Kidney (tissue), 14 donors: ENCODE data around the gene MAGI1. TPM values are rescaled to one million over a fixed set of nuclear protein-coding genes. Genes with fewer than 3 reads are reported as not detected.
"Not testable (repeated sequence)": the region's sequence is repeated elsewhere in the genome, so short reads cannot be mapped to it uniquely, and the experiment has no call there.

Source experiments
- DNase-seq, 5 donors: peaks; one replicate each; pipeline ENCODE4 v3.0.0-alpha.2; 2013 to 2020
- FAIRE-seq: peaks from 2 replicates; lab custom pipeline; 2012; peaks lifted over from hg19 to GRCh38; lab: Jason Lieb, UNC
- H3K27ac ChIP-seq, 2 donors: one replicate each; pipeline ENCODE4 v1.7.0; 2013; ENCODE audit warnings: low read depth in 2 of 2, low read length in 2 of 2, inconsistent platforms in 1 of 2
- H3K27me3 ChIP-seq: one replicate; pipeline ENCODE4 v1.7.1; 2013; ENCODE audit warnings: low read length, inconsistent platforms; ENCODE audit not compliant: control insufficient read depth, insufficient read depth
- H3K36me3 ChIP-seq, 3 donors: one replicate each; pipeline versions ENCODE4 v1.7.0 to v1.7.1; 2013; ENCODE audit warnings: low read length in 3 of 3, control low read depth in 1 of 3, inconsistent platforms in 1 of 3; ENCODE audit not compliant: insufficient read depth in 3 of 3, control insufficient read depth in 2 of 3
- H3K4me1 ChIP-seq, 3 donors: one replicate each; pipeline versions ENCODE4 v1.7.0 to v1.7.1; 2013; ENCODE audit warnings: low read length in 3 of 3, inconsistent platforms in 1 of 3, low read depth in 1 of 3; ENCODE audit not compliant: control insufficient read depth in 2 of 3, insufficient read depth in 2 of 3
- H3K4me3 ChIP-seq, 3 donors: one replicate each; pipeline versions ENCODE4 v1.7.0 to v1.8.1; 2013; ENCODE audit warnings: low read length in 3 of 3, control low read depth in 1 of 3, inconsistent platforms in 1 of 3
- H3K9ac ChIP-seq, 3 donors: one replicate each; pipeline versions ENCODE4 v1.7.0 to v1.7.1; 2013; ENCODE audit warnings: low read length in 3 of 3, control low read depth in 1 of 3, inconsistent platforms in 1 of 3
- H3K9me3 ChIP-seq, 3 donors: one replicate each; pipeline versions ENCODE4 v1.7.0 to v1.7.1; 2013; ENCODE audit warnings: low read length in 3 of 3, control low read depth in 1 of 3, inconsistent platforms in 1 of 3; ENCODE audit not compliant: control insufficient read depth in 2 of 3, insufficient read depth in 1 of 3
- CTCF ChIP-seq: IDR thresholded peaks from 3 replicates; pipeline ENCODE4 v1.5.1; 2012; ENCODE audit warnings: mild to moderate bottlenecking, moderate library complexity, borderline replicate concordance; ENCODE audit not compliant: insufficient read depth; ENCODE audit errors: extremely low read depth
- intact Hi-C: fragments of 100-400 bp; cut with DNase I; formaldehyde crosslinking; loops from one replicate; pipeline ENCODE4 v1.11.1; 2022
- polyA plus RNA-seq: library from polyadenylated mRNA; stranded (reverse); fragments of 350-450 nt; fragmentation: Illumina TruSeq; extraction: RNeasy Lipid Tissue Mini Kit (QIAGEN cat#74804); gene quantifications from one replicate; pipeline ENCODE4 v1.2.3, GENCODE V29; 2014; ENCODE audit warnings: low read depth, low replicate concordance; ENCODE audit not compliant: insufficient read depth
- total RNA-seq: library from RNA; stranded (reverse); fragmentation: NEBNext Ultra II Directional; extraction: Animal tissue kit (Norgen Biotek cat#: 25700); gene quantifications from one replicate; pipeline ENCODE4 v1.2.1, GENCODE V29; 2021
- donor health status: control.
- donor health status: control.
- donor health status: control.
- donor health status: control.
- donor health status: control.
- donor health status: DM: yes; HTN: yes; CAD: no.
- donor health status: Normal renal cell carcinoma (clear cell type).

The MAGI1 gene
- total and polyA plus RNA-seq, 2 donors from 2014 or later = 8.2 to 42.8 TPM

- H3K27me3 ChIP-seq = no peaks in the 10 kb centered on the region
- H3K36me3 ChIP-seq = no peaks in the 10 kb centered on the region
- intact Hi-C loops = no loop called here
- H3K9ac ChIP-seq = no peak overlapping the region
- TF ChIP-seq CTCF = no peak
- H3K27ac ChIP-seq = no peak overlapping the region
- no peak overlapping the region for H3K4me3 ChIP-seq
- no peak for FAIRE-seq
- H3K4me1 ChIP-seq = peaks cover 0 to 10% (median 0%) of the 10 kb centered on the region in 3 donors
- H3K9me3 ChIP-seq = no peaks in the 10 kb centered on the region
- no peak for DNase-seq
Observed at GRCh38 chr3:66029014-66029413, 9.7 kb downstream of the MAGI1 start.

GRCh38 chr3:66028457-66028856 is 10.3 kb downstream of the MAGI1 start:
- Histone ChIP-seq H3K27me3 (no peaks in the 10 kb centered on the region), H3K36me3 (no peaks in the 10 kb centered on the region), H3K9ac (no peak overlapping the region), H3K4me3 (no peak overlapping the region), H3K27ac (no peak overlapping the region), H3K9me3 (no peaks in the 10 kb centered on the region), H3K4me1 (peaks cover 0 to 16% (median 0%) of the 10 kb centered on the region in 3 donors)
- DNase-seq (no peak), FAIRE-seq (no peak)
- intact Hi-C loops = no loop called here
- TF ChIP-seq CTCF = no peak

GRCh38 chr3:66027099-66027498 is 11.6 kb downstream of the MAGI1 start:
- intact Hi-C loops, H3K27me3 ChIP-seq, H3K9ac ChIP-seq, DNase-seq, H3K36me3 ChIP-seq, H3K4me3 ChIP-seq, H3K9me3 ChIP-seq, FAIRE-seq, H3K27ac ChIP-seq: not testable (repeated sequence)
- peaks cover 0 to 19% (median 3%) of the 10 kb centered on the region in 3 donors for H3K4me1 ChIP-seq

GRCh38 chr3:66023738-66024385 is 14.9 kb downstream of the MAGI1 start:
- H3K9me3 ChIP-seq = no peaks in the 10 kb centered on the region
- H3K36me3 ChIP-seq = no peaks in the 10 kb centered on the region
- H3K9ac ChIP-seq = no peak overlapping the region
- H3K4me1 ChIP-seq = peaks cover 0 to 9% (median 6%) of the 10 kb centered on the region in 3 donors
- DNase-seq (no peak), FAIRE-seq (no peak)
- H3K27ac ChIP-seq = no peak overlapping the region
- intact Hi-C loops = no loop called here
- no peak overlapping the region for H3K4me3 ChIP-seq
- no peaks in the 10 kb centered on the region for H3K27me3 ChIP-seq
- TF ChIP-seq CTCF = no peak
